ENCODE results near the gene COL4A1.
"Not testable (repeated sequence)": the region's sequence is repeated elsewhere in the genome, so short reads cannot be mapped to it uniquely, and the experiment has no call there.

The COL4A1 gene

DNA sequence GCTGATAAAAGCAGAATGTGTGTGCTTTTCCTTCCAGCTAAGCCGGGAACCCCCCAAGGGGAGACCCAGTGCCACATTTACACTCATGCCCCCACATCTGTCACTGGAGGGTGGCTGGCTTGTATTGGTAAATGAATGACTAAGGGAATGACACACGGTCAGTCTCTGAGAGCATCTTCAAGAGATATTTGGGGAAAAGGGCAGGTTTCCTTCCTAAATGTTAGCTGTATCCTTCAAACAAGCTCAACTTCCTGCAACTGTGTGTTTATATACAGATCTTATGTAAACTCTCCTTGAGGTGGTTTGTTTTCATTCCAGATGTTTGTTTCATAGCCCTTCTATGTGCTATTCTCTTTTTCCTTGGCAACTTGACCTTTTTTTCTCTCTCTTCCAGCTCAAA, 192.6 kb downstream of the COL4A1 start:
- H3K9ac ChIP-seq (ENCODE audit: low read depth, low read length), result no peak overlapping the region
- H3K36me3 ChIP-seq (ENCODE audit: control insufficient read depth, insufficient read depth, low read length), result no peaks in the 10 kb centered on the region
- peaks cover 10% of the 10 kb centered on the region for H3K4me1 ChIP-seq (ENCODE audit: control insufficient read depth, insufficient read depth, low read length)
- no peaks in the 10 kb centered on the region for H3K9me3 ChIP-seq (ENCODE audit: control insufficient read depth, insufficient read depth, low read length)
- H3K4me3 ChIP-seq (ENCODE audit: low read depth, low read length), result no peak overlapping the region
- peaks cover 12% of the 10 kb centered on the region for H3K27me3 ChIP-seq (ENCODE audit: control insufficient read depth, insufficient read depth, low read length)
- no peak overlapping the region for H3K27ac ChIP-seq (ENCODE audit: low read depth, low read length)

DNA sequence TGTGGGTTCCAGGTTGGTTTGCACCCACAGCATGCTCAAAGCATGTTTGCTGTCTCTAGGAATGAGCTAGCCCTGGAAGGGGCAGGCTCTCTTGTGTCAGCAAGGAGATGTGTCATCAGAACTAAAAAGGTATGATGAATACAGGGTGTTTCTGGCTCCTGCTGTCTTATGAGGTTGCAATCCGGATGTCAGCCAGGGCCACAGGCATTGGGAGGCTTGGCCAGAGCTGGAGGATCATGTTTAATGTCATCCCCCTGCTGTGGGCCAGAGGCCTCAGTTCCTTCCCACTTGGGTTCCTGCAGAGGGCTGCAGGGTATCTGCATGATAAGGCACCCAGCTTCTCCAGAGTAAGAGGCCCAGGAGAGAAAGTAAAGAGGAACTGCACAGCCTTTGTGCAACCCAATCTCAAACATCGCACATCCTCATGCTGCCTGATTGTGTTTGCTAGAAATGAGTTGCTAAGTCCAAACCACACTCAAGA, 193.6 kb downstream of the COL4A1 start:
- Histone ChIP-seq H3K9ac (ENCODE audit: low read depth, low read length) (no peak overlapping the region), H3K27ac (ENCODE audit: low read depth, low read length) (no peak overlapping the region), H3K4me3 (ENCODE audit: low read depth, low read length) (no peak overlapping the region), H3K9me3 (ENCODE audit: control insufficient read depth, insufficient read depth, low read length) (no peaks in the 10 kb centered on the region), H3K4me1 (ENCODE audit: control insufficient read depth, insufficient read depth, low read length) (peaks cover 13% of the 10 kb centered on the region), H3K36me3 (ENCODE audit: control insufficient read depth, insufficient read depth, low read length) (no peaks in the 10 kb centered on the region), H3K27me3 (ENCODE audit: control insufficient read depth, insufficient read depth, low read length) (peaks cover 12% of the 10 kb centered on the region)

DNA sequence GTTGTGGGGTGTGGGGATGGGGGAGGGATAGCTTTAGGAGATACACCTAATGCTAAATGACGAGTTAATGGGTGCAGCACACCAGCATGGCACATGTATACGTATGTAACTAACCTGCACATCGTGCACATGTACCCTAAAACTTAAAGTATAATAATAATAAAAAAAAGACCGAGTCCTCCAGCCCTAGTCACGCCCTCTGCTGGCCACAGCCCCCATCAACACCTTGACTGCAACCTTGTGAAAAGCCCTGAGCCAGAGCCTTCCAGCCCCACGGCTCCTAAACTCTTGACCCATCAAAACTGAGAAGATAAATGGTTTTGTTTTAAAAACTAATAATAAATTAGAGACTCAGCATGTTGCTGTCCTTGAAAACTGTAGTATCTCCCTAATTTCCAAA, 194.6 kb downstream of the COL4A1 start:
- H3K27ac ChIP-seq (ENCODE audit: low read depth, low read length); H3K4me3 ChIP-seq (ENCODE audit: low read depth, low read length); H3K9me3 ChIP-seq (ENCODE audit: control insufficient read depth, insufficient read depth, low read length); H3K36me3 ChIP-seq (ENCODE audit: control insufficient read depth, insufficient read depth, low read length); H3K9ac ChIP-seq (ENCODE audit: low read depth, low read length): not testable (repeated sequence)
- peaks cover 12% of the 10 kb centered on the region for H3K27me3 ChIP-seq (ENCODE audit: control insufficient read depth, insufficient read depth, low read length)
- H3K4me1 ChIP-seq (ENCODE audit: control insufficient read depth, insufficient read depth, low read length), result peaks cover 13% of the 10 kb centered on the region

DNA sequence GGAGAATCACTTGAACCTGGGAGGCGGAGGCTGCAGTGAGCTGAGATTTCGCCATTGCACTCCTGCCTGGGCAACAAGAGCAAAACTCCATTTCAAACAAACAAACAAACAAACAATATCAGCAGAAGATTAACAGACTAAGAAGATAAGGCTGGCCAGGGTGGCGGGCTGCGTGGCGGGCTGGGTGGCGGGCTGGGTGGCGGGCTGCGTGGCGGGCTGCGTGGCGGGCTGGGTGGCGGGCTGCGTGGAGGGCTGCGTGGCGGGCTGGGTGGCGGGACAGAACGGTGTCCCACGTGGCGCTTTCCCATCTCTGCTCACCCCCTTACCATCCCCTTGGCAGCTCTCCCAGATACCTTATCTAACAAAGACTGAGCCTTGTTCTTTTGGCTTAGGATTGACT, 196.2 kb downstream of the COL4A1 start:
- Histone ChIP-seq H3K36me3 (ENCODE audit: control insufficient read depth, insufficient read depth, low read length) (no peaks in the 10 kb centered on the region), H3K27ac (ENCODE audit: low read depth, low read length) (no peak overlapping the region), H3K9ac (ENCODE audit: low read depth, low read length) (no peak overlapping the region), H3K27me3 (ENCODE audit: control insufficient read depth, insufficient read depth, low read length) (peaks cover 11% of the 10 kb centered on the region), H3K9me3 (ENCODE audit: control insufficient read depth, insufficient read depth, low read length) (no peaks in the 10 kb centered on the region), H3K4me3 (ENCODE audit: low read depth, low read length) (no peak overlapping the region), H3K4me1 (ENCODE audit: control insufficient read depth, insufficient read depth, low read length) (peaks cover 13% of the 10 kb centered on the region)

DNA sequence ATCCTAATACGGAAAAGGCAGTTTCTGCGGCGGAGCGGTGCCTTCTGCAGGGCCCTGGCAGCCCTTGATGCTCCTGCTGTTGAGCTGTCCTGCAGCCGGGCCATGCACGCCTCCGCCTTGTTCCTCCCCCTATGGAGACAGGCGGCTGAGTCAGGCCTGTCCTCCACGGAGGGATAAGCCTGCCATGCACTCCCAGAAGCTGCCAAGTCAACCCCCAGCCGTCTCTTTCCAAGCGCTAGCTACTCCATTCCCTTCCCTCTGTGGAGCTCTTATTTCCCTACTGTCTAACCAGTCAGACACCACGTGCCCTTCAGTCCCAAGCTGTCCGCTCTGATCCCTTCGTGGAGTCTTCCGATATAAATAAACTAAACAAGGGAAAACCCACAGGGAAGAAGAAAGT, 197.0 kb downstream of the COL4A1 start:
- peaks cover 3% of the 10 kb centered on the region; the same call in 1 of the 2 replicates for H3K27me3 ChIP-seq (ENCODE audit: control insufficient read depth, insufficient read depth, low read length)
- H3K4me3 ChIP-seq (ENCODE audit: low read depth, low read length), result no peak overlapping the region
- peaks cover 13% of the 10 kb centered on the region for H3K4me1 ChIP-seq (ENCODE audit: control insufficient read depth, insufficient read depth, low read length)
- peak overlapping the region; percentile 76 for H3K27ac ChIP-seq (ENCODE audit: low read depth, low read length)
- H3K9me3 ChIP-seq (ENCODE audit: control insufficient read depth, insufficient read depth, low read length), result no peaks in the 10 kb centered on the region
- H3K9ac ChIP-seq (ENCODE audit: low read depth, low read length), result no peak overlapping the region
- no peaks in the 10 kb centered on the region for H3K36me3 ChIP-seq (ENCODE audit: control insufficient read depth, insufficient read depth, low read length)

DNA sequence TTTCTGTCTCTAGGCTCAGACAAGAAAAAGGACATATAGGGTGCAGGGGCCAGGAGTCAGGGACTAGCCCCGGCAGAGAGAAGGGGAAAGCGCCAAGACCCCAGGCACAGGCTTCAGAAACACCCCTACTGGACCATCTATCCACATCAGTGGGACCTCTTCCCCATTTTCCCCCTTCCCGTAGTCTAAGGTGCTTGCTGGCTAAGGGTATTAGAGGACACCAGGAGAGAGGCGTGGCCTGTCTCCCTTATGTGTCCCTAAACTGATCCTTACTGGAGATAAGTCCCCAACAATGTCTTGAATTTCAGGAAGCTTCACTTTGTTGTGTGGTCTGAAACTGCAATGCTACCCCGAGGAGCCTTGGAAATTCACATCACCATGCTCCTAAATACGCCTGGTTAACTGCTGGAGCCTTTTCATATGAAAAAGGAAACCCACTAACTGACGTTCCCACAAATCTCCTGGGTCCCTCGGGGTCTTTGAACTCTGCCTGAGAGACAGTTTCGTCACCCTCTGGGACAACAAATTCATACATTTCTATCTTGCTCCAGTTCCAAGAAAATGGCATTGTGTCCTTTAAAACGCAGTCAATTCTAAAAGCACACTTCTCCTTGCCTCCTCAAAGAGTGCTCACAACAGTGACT, 197.7 kb downstream of the COL4A1 start:
- H3K27me3 ChIP-seq (ENCODE audit: control insufficient read depth, insufficient read depth, low read length), result peaks cover 2% of the 10 kb centered on the region; the same call in 1 of the 2 replicates
- peak overlapping the region; percentile 76 for H3K27ac ChIP-seq (ENCODE audit: low read depth, low read length)
- H3K36me3 ChIP-seq (ENCODE audit: control insufficient read depth, insufficient read depth, low read length), result no peaks in the 10 kb centered on the region
- no peak overlapping the region for H3K9ac ChIP-seq (ENCODE audit: low read depth, low read length)
- peaks cover 13% of the 10 kb centered on the region for H3K4me1 ChIP-seq (ENCODE audit: control insufficient read depth, insufficient read depth, low read length)
- H3K9me3 ChIP-seq (ENCODE audit: control insufficient read depth, insufficient read depth, low read length), result no peaks in the 10 kb centered on the region
- no peak overlapping the region for H3K4me3 ChIP-seq (ENCODE audit: low read depth, low read length)

DNA sequence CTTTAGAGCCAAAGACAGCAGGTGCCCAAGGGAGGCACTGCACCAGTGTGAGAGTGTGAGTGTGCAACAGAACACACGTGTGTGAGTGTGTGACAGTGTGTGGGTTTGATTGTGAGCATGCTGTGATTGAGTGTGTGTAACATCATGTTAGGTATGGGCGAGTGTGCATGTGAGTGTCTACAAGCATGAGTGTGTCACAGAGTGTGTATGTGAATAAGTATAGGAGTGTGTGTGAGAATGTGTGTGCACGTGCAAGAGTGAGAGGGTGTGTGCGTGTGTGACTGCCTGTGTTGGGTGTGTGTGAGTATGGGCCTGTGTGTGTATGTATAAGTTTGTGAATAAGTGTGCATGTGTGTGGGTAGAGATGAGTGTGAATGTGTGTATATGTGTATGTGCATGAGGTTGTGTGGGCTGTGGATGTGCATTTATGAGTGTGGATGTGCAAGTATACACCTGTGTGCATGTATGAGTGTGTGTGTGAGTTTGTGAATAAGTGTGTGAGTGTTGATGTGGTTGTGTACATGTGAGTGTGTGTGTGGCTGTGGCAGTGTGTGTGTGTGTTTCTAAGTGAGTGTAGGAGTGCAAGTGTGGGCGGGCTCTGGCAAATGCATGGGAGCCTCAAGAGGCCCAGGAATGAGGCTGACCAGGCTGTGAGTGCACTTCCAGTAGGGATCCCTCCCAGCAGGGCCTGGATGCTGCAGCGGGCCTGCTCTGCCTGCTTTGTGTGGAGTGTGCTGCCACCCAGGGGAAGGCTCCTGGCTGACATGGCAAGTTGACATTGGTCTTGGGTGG, 198.4 kb downstream of the COL4A1 start:
- no peaks in the 10 kb centered on the region for H3K36me3 ChIP-seq (ENCODE audit: control insufficient read depth, insufficient read depth, low read length)
- no peaks in the 10 kb centered on the region for H3K27me3 ChIP-seq (ENCODE audit: control insufficient read depth, insufficient read depth, low read length)
- no peak overlapping the region for H3K4me3 ChIP-seq (ENCODE audit: low read depth, low read length)
- H3K4me1 ChIP-seq (ENCODE audit: control insufficient read depth, insufficient read depth, low read length), result peaks cover 13% of the 10 kb centered on the region
- peak overlapping the region; percentile 76 for H3K27ac ChIP-seq (ENCODE audit: low read depth, low read length)
- no peak overlapping the region for H3K9ac ChIP-seq (ENCODE audit: low read depth, low read length)
- H3K9me3 ChIP-seq (ENCODE audit: control insufficient read depth, insufficient read depth, low read length), result no peaks in the 10 kb centered on the region

DNA sequence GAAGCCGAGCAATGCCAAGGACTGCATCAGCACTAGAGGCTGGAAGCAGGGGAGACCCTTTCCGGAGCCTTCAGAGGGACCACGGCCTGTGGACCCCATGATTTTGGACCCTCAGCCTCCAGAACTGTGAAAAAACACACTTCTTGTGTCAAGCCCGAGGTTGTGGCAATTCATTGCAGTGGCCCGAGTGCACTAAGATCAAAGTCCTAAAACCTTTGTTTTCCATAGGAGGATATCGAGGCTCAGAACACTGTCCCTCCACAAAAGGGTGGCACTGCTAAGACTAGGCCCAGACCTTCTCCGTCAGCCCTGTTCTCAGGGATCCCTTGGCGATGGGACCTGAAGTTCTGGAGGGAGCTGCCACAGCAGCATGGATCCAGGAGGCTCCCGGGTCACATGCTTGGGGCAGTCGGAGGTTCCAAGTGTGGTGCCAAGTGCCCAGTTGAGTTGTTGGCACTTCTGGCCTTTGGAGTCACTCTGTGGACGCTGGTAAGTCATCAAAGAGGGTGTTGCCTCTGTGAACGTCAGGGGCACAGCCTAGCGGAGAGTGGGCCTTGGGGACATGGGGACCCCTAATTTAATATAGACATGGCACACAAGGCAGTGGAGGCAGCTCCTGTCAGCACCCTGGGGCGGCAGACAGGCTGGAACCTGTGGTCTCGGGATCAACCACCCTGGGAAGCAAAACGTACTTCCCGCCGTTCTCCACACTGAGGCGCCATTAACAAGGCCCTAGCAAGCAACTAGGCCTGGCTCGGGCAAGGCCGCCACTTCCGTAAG, 199.2 kb downstream of the COL4A1 start:
- Histone ChIP-seq H3K27ac (ENCODE audit: low read depth, low read length) (no peak overlapping the region), H3K4me1 (ENCODE audit: control insufficient read depth, insufficient read depth, low read length) (peaks cover 13% of the 10 kb centered on the region), H3K9ac (ENCODE audit: low read depth, low read length) (no peak overlapping the region), H3K27me3 (ENCODE audit: control insufficient read depth, insufficient read depth, low read length) (no peaks in the 10 kb centered on the region), H3K9me3 (ENCODE audit: control insufficient read depth, insufficient read depth, low read length) (no peaks in the 10 kb centered on the region), H3K4me3 (ENCODE audit: low read depth, low read length) (no peak overlapping the region), H3K36me3 (ENCODE audit: control insufficient read depth, insufficient read depth, low read length) (no peaks in the 10 kb centered on the region)

DNA sequence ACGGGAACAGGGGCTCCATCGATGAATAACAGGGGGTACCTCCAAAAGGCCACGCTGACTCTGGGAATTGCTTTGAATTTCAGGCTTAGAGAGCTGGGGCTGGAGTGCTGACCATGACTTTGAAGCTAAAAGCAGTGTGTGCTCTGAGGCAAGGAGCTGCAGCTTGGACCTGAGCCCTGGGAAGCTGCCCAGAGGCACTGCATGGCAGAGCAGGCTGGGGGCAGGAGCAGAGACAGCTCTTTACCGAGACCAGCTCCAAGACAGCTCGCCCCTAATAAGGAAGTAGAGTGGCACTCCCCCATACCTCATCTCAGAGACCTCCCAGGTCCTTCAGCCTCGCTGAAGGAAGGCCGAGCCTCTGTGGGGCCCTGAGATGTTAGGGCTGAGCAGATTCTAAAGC, 200.2 kb downstream of the COL4A1 start:
- H3K27me3 ChIP-seq (ENCODE audit: control insufficient read depth, insufficient read depth, low read length), result no peaks in the 10 kb centered on the region
- H3K27ac ChIP-seq (ENCODE audit: low read depth, low read length), result no peak overlapping the region
- peaks cover 13% of the 10 kb centered on the region for H3K4me1 ChIP-seq (ENCODE audit: control insufficient read depth, insufficient read depth, low read length)

DNA sequence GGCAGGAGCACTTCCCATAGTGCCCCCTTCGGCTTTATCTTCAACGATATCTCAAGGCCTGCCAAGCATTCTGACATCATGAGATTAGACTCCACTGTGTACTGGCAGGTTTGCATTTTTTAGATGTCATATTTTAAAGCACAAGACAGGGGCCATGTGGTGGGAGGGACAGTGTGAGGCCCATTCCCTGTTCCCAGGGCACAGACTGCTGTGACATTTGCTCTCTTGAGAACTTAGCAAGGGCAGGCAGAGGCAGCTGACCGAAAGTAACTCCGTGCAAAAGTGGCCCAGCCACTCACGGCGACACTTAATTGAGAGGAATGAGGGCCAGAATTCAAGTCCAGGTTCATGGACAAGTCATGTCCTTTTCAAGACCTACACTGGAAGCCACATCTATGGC, 201.8 kb downstream of the COL4A1 start:
- H3K9me3 ChIP-seq (ENCODE audit: control insufficient read depth, insufficient read depth, low read length), result no peaks in the 10 kb centered on the region
- H3K27ac ChIP-seq (ENCODE audit: low read depth, low read length), result no peak overlapping the region
- H3K4me1 ChIP-seq (ENCODE audit: control insufficient read depth, insufficient read depth, low read length), result peaks cover 12% of the 10 kb centered on the region
- H3K9ac ChIP-seq (ENCODE audit: low read depth, low read length), result no peak overlapping the region
- no peaks in the 10 kb centered on the region for H3K36me3 ChIP-seq (ENCODE audit: control insufficient read depth, insufficient read depth, low read length)
- H3K27me3 ChIP-seq (ENCODE audit: control insufficient read depth, insufficient read depth, low read length), result no peaks in the 10 kb centered on the region
- H3K4me3 ChIP-seq (ENCODE audit: low read depth, low read length), result no peak overlapping the region

More for the DNA sequence above, 200.2 kb downstream of the COL4A1 start:
- no peak overlapping the region for H3K4me3 ChIP-seq (ENCODE audit: low read depth, low read length)
- H3K9me3 ChIP-seq (ENCODE audit: control insufficient read depth, insufficient read depth, low read length), result no peaks in the 10 kb centered on the region
- H3K36me3 ChIP-seq (ENCODE audit: control insufficient read depth, insufficient read depth, low read length), result no peaks in the 10 kb centered on the region
- H3K9ac ChIP-seq (ENCODE audit: low read depth, low read length), result no peak overlapping the region

DNA sequence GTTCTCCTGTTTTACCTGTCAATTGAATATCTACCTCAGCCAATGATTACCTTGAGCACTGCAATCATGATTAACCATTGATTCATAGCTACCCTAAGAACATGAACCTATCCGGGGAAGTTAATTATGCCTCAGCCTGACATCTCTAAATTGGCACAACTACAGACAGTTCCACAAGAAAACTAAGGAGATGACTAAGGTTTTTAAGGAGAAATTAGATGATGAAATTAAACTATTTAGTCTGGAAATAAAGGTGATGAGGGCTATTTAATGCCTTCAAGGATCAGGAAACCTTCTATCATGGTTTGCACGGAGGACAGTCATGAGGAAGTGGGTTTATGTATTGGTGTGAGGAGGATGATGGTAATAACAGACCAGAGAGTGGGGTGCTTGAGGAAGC, 203.4 kb downstream of the COL4A1 start:
- no peaks in the 10 kb centered on the region for H3K36me3 ChIP-seq (ENCODE audit: control insufficient read depth, insufficient read depth, low read length)
- H3K4me3 ChIP-seq (ENCODE audit: low read depth, low read length), result no peak overlapping the region
- no peak overlapping the region for H3K9ac ChIP-seq (ENCODE audit: low read depth, low read length)
- no peaks in the 10 kb centered on the region for H3K27me3 ChIP-seq (ENCODE audit: control insufficient read depth, insufficient read depth, low read length)
- H3K27ac ChIP-seq (ENCODE audit: low read depth, low read length), result no peak overlapping the region
- H3K4me1 ChIP-seq (ENCODE audit: control insufficient read depth, insufficient read depth, low read length), result no peaks in the 10 kb centered on the region
- peaks cover 8% of the 10 kb centered on the region; the same call in 1 of the 2 replicates for H3K9me3 ChIP-seq (ENCODE audit: control insufficient read depth, insufficient read depth, low read length)
